Lower leg skin (tissue), 3 donors: ENCODE data around the gene PGF.

ENCODE experiments used
- POLR2A ChIP-seq, 2 donors: fragments of 450-650 bp; IDR thresholded peaks; one replicate each; pipeline ENCODE4 v1.6.1; 2016 to 2017; ENCODE audit warnings: antibody characterized with exemption in 2 of 2, mild to moderate bottlenecking in 1 of 2, moderate library complexity in 1 of 2
- TF ChIP-seq, protein P1 (sequence below), 3 donors: fragments of 450-650 bp; IDR thresholded peaks; one replicate each; pipeline ENCODE4 v1.5.1; 2016; ENCODE audit warnings: antibody characterized with exemption in 3 of 3, mild to moderate bottlenecking in 3 of 3, moderate library complexity in 2 of 3

DNA sequence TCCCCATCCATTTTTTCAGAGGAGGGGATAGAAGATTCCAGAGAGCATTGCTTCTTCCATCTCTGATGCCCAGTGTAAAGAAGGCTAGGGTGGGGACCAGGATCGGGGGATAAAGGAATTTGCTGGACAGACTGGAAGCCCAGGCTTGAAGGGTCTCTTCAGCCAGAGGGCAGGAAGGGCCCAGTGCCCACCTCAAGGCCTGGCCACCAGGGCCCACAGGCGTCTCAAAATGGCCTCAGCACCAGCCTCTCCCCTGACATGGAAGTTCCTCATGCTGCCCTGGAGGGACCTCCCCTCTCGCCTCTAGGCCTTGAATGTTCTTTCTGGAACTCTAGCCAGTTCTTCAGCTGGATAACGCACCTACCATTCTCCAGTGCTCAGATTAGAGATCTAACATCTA is 35.1 kb downstream of the PGF start:
- TF ChIP-seq, protein P1, sequence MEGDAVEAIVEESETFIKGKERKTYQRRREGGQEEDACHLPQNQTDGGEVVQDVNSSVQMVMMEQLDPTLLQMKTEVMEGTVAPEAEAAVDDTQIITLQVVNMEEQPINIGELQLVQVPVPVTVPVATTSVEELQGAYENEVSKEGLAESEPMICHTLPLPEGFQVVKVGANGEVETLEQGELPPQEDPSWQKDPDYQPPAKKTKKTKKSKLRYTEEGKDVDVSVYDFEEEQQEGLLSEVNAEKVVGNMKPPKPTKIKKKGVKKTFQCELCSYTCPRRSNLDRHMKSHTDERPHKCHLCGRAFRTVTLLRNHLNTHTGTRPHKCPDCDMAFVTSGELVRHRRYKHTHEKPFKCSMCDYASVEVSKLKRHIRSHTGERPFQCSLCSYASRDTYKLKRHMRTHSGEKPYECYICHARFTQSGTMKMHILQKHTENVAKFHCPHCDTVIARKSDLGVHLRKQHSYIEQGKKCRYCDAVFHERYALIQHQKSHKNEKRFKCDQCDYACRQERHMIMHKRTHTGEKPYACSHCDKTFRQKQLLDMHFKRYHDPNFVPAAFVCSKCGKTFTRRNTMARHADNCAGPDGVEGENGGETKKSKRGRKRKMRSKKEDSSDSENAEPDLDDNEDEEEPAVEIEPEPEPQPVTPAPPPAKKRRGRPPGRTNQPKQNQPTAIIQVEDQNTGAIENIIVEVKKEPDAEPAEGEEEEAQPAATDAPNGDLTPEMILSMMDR (IDR thresholded peaks at IDR 0.05) = no peak
- TF ChIP-seq POLR2A (IDR thresholded peaks at IDR 0.05) = no peak
